HepG2 (cell line): ENCODE results near the gene DHFR2.

ENCODE experiments used
- MAF1 ChIP-seq: sonication (generic); formaldehyde crosslinking; IDR thresholded peaks from 2 replicates; pipeline ENCODE4 v1.5.0; 2020; ENCODE audit warnings: missing genetic modification reagents, borderline replicate concordance
- RAD21 ChIP-seq: fragments of 450-650 bp; formaldehyde crosslinking; IDR thresholded peaks from 2 replicates; pipeline ENCODE4 v1.5.0; 2020; ENCODE audit warnings: mild to moderate bottlenecking
- TCF7L2 ChIP-seq: IDR thresholded peaks from 2 replicates; pipeline ENCODE4 v1.6.1; 2011; ENCODE audit warnings: mild to moderate bottlenecking, low read depth, low read length, moderate library complexity
- ZNF263 ChIP-seq: sonication (generic); formaldehyde crosslinking; IDR thresholded peaks from 2 replicates; pipeline ENCODE4 v1.4.0; 2020; ENCODE audit warnings: missing genetic modification reagents
- ZSCAN20 ChIP-seq: sonication (generic); formaldehyde crosslinking; IDR thresholded peaks from 2 replicates; pipeline ENCODE4 v1.4.0; 2020; ENCODE audit warnings: missing genetic modification reagents, mild to moderate bottlenecking, borderline replicate concordance
- TF ChIP-seq, protein P1 (sequence below): sonication (generic); formaldehyde crosslinking; IDR thresholded peaks from 2 replicates; pipeline ENCODE4 v1.4.0; 2020; ENCODE audit warnings: missing genetic modification reagents, borderline replicate concordance
- TF ChIP-seq, protein P2 (sequence below): IDR thresholded peaks from 2 replicates; pipeline ENCODE4 v1.6.1; 2016
- TF ChIP-seq, protein P3 (sequence below): sonication (generic); formaldehyde crosslinking; IDR thresholded peaks from 2 replicates; pipeline ENCODE4 v1.5.0; 2020; ENCODE audit warnings: mild to moderate bottlenecking, missing genetic modification reagents, moderate library complexity

DNA sequence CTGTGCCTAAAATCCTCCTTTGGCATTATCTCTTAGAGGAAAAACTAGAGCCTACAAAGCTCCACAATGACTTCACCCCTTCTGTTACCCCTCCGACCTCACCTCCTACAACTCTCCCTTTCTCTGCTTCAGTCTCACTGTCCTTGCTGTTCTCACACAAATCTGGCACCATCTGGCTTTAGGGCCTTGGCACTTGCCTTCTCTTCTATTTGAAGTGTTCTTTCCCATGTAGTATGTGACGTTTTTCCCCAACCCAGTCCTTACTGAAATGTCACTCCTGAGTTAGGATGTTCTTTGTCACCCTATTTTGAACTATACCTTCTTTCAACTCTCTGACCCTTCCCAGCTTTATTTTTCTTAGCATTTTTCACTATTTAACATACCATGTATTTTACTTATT is 43.1 kb downstream of the DHFR2 start:
- TF ChIP-seq, protein P1, sequence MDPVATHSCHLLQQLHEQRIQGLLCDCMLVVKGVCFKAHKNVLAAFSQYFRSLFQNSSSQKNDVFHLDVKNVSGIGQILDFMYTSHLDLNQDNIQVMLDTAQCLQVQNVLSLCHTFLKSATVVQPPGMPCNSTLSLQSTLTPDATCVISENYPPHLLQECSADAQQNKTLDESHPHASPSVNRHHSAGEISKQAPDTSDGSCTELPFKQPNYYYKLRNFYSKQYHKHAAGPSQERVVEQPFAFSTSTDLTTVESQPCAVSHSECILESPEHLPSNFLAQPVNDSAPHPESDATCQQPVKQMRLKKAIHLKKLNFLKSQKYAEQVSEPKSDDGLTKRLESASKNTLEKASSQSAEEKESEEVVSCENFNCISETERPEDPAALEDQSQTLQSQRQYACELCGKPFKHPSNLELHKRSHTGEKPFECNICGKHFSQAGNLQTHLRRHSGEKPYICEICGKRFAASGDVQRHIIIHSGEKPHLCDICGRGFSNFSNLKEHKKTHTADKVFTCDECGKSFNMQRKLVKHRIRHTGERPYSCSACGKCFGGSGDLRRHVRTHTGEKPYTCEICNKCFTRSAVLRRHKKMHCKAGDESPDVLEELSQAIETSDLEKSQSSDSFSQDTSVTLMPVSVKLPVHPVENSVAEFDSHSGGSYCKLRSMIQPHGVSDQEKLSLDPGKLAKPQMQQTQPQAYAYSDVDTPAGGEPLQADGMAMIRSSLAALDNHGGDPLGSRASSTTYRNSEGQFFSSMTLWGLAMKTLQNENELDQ (CRISPR knock-in tag) = no peak
- no peak for TF ChIP-seq TCF7L2
- no peak for TF ChIP-seq ZNF263
- TF ChIP-seq RAD21 (CRISPR knock-in tag) = no peak
- TF ChIP-seq, protein P2, sequence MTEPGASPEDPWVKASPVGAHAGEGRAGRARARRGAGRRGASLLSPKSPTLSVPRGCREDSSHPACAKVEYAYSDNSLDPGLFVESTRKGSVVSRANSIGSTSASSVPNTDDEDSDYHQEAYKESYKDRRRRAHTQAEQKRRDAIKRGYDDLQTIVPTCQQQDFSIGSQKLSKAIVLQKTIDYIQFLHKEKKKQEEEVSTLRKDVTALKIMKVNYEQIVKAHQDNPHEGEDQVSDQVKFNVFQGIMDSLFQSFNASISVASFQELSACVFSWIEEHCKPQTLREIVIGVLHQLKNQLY = no peak
- TF ChIP-seq, protein P3, sequence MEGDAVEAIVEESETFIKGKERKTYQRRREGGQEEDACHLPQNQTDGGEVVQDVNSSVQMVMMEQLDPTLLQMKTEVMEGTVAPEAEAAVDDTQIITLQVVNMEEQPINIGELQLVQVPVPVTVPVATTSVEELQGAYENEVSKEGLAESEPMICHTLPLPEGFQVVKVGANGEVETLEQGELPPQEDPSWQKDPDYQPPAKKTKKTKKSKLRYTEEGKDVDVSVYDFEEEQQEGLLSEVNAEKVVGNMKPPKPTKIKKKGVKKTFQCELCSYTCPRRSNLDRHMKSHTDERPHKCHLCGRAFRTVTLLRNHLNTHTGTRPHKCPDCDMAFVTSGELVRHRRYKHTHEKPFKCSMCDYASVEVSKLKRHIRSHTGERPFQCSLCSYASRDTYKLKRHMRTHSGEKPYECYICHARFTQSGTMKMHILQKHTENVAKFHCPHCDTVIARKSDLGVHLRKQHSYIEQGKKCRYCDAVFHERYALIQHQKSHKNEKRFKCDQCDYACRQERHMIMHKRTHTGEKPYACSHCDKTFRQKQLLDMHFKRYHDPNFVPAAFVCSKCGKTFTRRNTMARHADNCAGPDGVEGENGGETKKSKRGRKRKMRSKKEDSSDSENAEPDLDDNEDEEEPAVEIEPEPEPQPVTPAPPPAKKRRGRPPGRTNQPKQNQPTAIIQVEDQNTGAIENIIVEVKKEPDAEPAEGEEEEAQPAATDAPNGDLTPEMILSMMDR = no peak
- no peak for TF ChIP-seq ZSCAN20 (CRISPR knock-in tag)
- no peak for TF ChIP-seq MAF1
